Sciatic nerve (tissue), 2 donors: Measurements from ENCODE around the gene NTRK3. TPM values are rescaled to one million over a fixed set of nuclear protein-coding genes. Genes with fewer than 3 reads are reported as not detected.

Source experiments
- ATAC-seq: fragments of 200-7000 bp; cut with Tn5 transposase; one replicate; pipeline ENCODE4 v1.9.1; 2020; ENCODE audit warnings: mild to moderate bottlenecking, moderate library complexity
- DNase-seq: peaks from one replicate; pipeline ENCODE4 v3.0.0-alpha.2; 2020; ENCODE audit warnings: low spot score
- intact Hi-C: fragments of 100-400 bp; cut with DNase I; formaldehyde crosslinking; loops from one replicate; pipeline ENCODE4 v1.14.2; 2022
- total RNA-seq: library from RNA; stranded (reverse); fragmentation: NEBNext Ultra II Directional; extraction: Animal tissue kit (Norgen Biotek cat#: 25700); gene quantifications from one replicate; pipeline ENCODE4 v1.2.1, GENCODE V29; 2021
- donor health status: DM: no; HTN: no; CAD: no.
- donor health status: DM: no; HTN: no; CAD: no.

Gene NTRK3
- total RNA-seq, 1 donor from 2014 or later = 28.4 TPM

- intact Hi-C loops = no loop called here
- no peak for ATAC-seq
- DNase-seq = no peak
These were observed 59.6 kb downstream of the NTRK3 start for GRCh38 chr15:88196961-88197360.

GRCh38 chr15:88194162-88194561 lies 62.4 kb downstream of the NTRK3 start:
- no peak for ATAC-seq
- no peak for DNase-seq
- intact Hi-C loops = no loop called here

- intact Hi-C loops = no loop called here
- DNase-seq = no peak
- ATAC-seq = no peak
These were observed 63.1 kb downstream of the NTRK3 start for GRCh38 chr15:88193415-88193814.

GRCh38 chr15:88191812-88192165 lies 64.8 kb downstream of the NTRK3 start:
- no peak for DNase-seq
- intact Hi-C loops = no loop called here
- ATAC-seq = peak; percentile 8

- intact Hi-C loops = no loop called here
- ATAC-seq (no peak), DNase-seq (no peak)
These were observed 66.3 kb downstream of the NTRK3 start for GRCh38 chr15:88190232-88190631.

GRCh38 chr15:88188300-88188699 lies 68.2 kb downstream of the NTRK3 start:
- peak; percentile 76 for ATAC-seq
- no peak for DNase-seq
- intact Hi-C loops = no loop called here

- DNase-seq = no peak
- intact Hi-C loops = loop anchor here (2.0 kb wide), 1 partner anchor 16 kb away; no protein-coding TSS in a partner anchor
- no peak for ATAC-seq
These were observed 69.3 kb downstream of the NTRK3 start for GRCh38 chr15:88187195-88187594.

- no peak for ATAC-seq
- no peak for DNase-seq
- intact Hi-C loops = no loop called here
These were observed 71.0 kb downstream of the NTRK3 start for GRCh38 chr15:88185584-88185983.

GRCh38 chr15:88181613-88182012 lies 74.9 kb downstream of the NTRK3 start:
- intact Hi-C loops = no loop called here
- DNase-seq (no peak), ATAC-seq (no peak)

- no peak for ATAC-seq
- intact Hi-C loops = no loop called here
- no peak for DNase-seq
These were observed 77.0 kb downstream of the NTRK3 start for GRCh38 chr15:88179562-88179961.

- DNase-seq (no peak), ATAC-seq (no peak)
- intact Hi-C loops = no loop called here
These were observed 77.9 kb downstream of the NTRK3 start for GRCh38 chr15:88178631-88179030.

- no peak for ATAC-seq
- intact Hi-C loops = no loop called here
These were observed 79.1 kb downstream of the NTRK3 start for GRCh38 chr15:88177451-88177850.

GRCh38 chr15:88174571-88174970 lies 82.0 kb downstream of the NTRK3 start:
- no peak for ATAC-seq
- intact Hi-C loops = no loop called here
- no peak for DNase-seq

More at GRCh38 chr15:88177451-88177850, 79.1 kb downstream of the NTRK3 start:
- DNase-seq = no peak

- intact Hi-C loops = no loop called here
- DNase-seq = no peak
- no peak for ATAC-seq
These were observed 90.2 kb downstream of the NTRK3 start for GRCh38 chr15:88166082-88166993.

- ATAC-seq (no peak), DNase-seq (no peak)
- intact Hi-C loops = no loop called here
These were observed 94.9 kb downstream of the NTRK3 start for GRCh38 chr15:88161636-88162035.

GRCh38 chr15:88155310-88155709 lies 101.2 kb downstream of the NTRK3 start:
- DNase-seq (no peak), ATAC-seq (no peak)
- intact Hi-C loops = no loop called here

- intact Hi-C loops = no loop called here
- ATAC-seq = no peak
- DNase-seq = no peak
These were observed 103.9 kb downstream of the NTRK3 start for GRCh38 chr15:88152672-88153071.

GRCh38 chr15:88147760-88148159 lies 108.8 kb downstream of the NTRK3 start:
- DNase-seq (no peak), ATAC-seq (no peak)
- intact Hi-C loops = no loop called here

GRCh38 chr15:88144921-88145653 lies 111.5 kb downstream of the NTRK3 start:
- intact Hi-C loops = no loop called here
- no peak for ATAC-seq
- DNase-seq = no peak

- no peak for DNase-seq
- intact Hi-C loops = no loop called here
These were observed 114.4 kb downstream of the NTRK3 start for GRCh38 chr15:88142121-88142520.

More at GRCh38 chr15:88142121-88142520, 114.4 kb downstream of the NTRK3 start:
- no peak for ATAC-seq
